DND-41 (cell line): ENCODE measurements around the gene NDE1.

Experiments used
- CTCF ChIP-seq: IDR thresholded peaks from 2 replicates; pipeline ENCODE4 v1.5.1; 2012; ENCODE audit warnings: borderline replicate concordance, low read length, moderate library complexity, mild to moderate bottlenecking; ENCODE audit not compliant: poor library complexity, severe bottlenecking; ENCODE audit errors: extremely low read depth
- EZH2 ChIP-seq: IDR thresholded peaks from 3 replicates; pipeline ENCODE4 v1.6.1; 2012; ENCODE audit warnings: borderline replicate concordance, low read depth, mild to moderate bottlenecking, moderate library complexity, low read length, inconsistent platforms; ENCODE audit not compliant: severe bottlenecking

DNA sequence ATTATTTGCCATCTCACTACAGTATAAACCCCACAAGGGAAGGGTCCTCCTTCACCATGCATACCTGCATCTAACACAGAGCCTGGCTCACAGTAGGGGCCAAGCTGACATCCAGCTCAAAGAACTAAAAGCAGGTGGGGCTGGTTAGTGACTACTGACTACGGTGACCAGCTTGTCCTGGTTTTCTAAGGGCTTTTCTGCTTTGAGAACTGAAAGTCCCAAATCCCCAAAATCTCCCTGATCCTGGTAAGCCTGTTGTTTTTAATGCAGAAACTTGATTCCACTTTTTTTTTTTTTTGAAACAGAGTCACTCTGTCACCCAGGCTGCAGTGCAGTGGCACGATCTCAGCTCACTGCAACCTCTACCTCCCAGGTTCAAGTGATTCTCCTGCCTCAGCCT is 89.4 kb downstream of the NDE1 start:
- TF ChIP-seq CTCF = no peak
- TF ChIP-seq EZH2 = no peak
